B cell (primary cell): Measurements from ENCODE around the gene STX17. TPM values are rescaled to one million over a fixed set of nuclear protein-coding genes. Genes with fewer than 3 reads are reported as not detected.

ENCODE experiments used
- ATAC-seq: fragments of 200-7000 bp; cut with Tn5 transposase; one replicate; pipeline ENCODE4 v1.10.0; 2021; ENCODE audit warnings: low read depth, mild to moderate bottlenecking, moderate number of reproducible peaks, moderate library complexity
- CTCF ChIA-PET: fragments of 350-600 bp; sonication (Branson Sonifier 250); formaldehyde crosslinking; loops from one replicate; lab custom pipeline; 2021; ENCODE audit warnings: antibody characterized with exemption, inconsistent platforms; lab: Charles Lee
- POLR2A ChIA-PET: fragments of 350-600 bp; sonication (Branson Sonifier 250); formaldehyde crosslinking; loops from one replicate; lab custom pipeline; 2021; ENCODE audit warnings: antibody characterized with exemption; lab: Charles Lee
- DNase-seq: peaks from one replicate; pipeline ENCODE4 v3.0.0; 2013
- H2AFZ ChIP-seq: 2 replicates; pipeline ENCODE4 v1.6.1; 2012; ENCODE audit warnings: mild to moderate bottlenecking, low read depth, low read length; ENCODE audit not compliant: insufficient read depth, poor library complexity, severe bottlenecking
- H3K27ac ChIP-seq, 2 donors: 1 replicate in 1 of 2; 2 replicates in 1 of 2; pipeline ENCODE4 v1.5.1; 2012 to 2013; ENCODE audit warnings: low read length in 2 of 2, mild to moderate bottlenecking in 2 of 2, moderate library complexity in 1 of 2
- H3K27me3 ChIP-seq, 4 experiments: fragments of 200-600 bp in 1 of 4; sonication (generic) in 1 of 4; replicated peaks in 1 of 4; 1 replicate in 2 of 4; 2 replicates in 2 of 4; pipeline versions ENCODE4 v1.6.1 to v1.7.0; 2013 to 2016; ENCODE audit warnings: low read length in 3 of 4, mild to moderate bottlenecking in 2 of 4, mixed read lengths in 1 of 4, moderate library complexity in 1 of 4; ENCODE audit not compliant: insufficient read depth in 4 of 4, control insufficient read depth in 3 of 4; ENCODE audit errors: control extremely low read depth in 1 of 4
- H3K36me3 ChIP-seq, 2 experiments: replicated peaks in 1 of 2; 1 replicate in 1 of 2; 2 replicates in 1 of 2; pipeline versions ENCODE4 v1.6.1 to v1.7.1; 2013; ENCODE audit warnings: low read length in 1 of 2; ENCODE audit not compliant: insufficient read depth in 2 of 2, control insufficient read depth in 1 of 2; ENCODE audit errors: control extremely low read depth in 1 of 2, extremely low read depth in 1 of 2
- H3K4me1 ChIP-seq, 2 donors: fragments of 200-600 bp in 1 of 2; sonication (generic) in 1 of 2; 1 replicate in 1 of 2; 2 replicates in 1 of 2; pipeline versions ENCODE4 v1.5.1 to v1.6.1; 2013 to 2017; ENCODE audit warnings: low read length in 2 of 2; ENCODE audit not compliant: control insufficient read depth in 2 of 2, insufficient read depth in 2 of 2
- H3K4me2 ChIP-seq: replicated peaks from 2 replicates; pipeline ENCODE3; 2012; ENCODE audit warnings: mild to moderate bottlenecking, low read depth, low read length; ENCODE audit not compliant: poor library complexity, severe bottlenecking
- H3K4me3 ChIP-seq, 5 experiments: fragments of 200-600 bp in 1 of 5; sonication (generic) in 1 of 5; 1 replicate in 3 of 5; 2 replicates in 2 of 5; pipeline versions ENCODE4 v1.5.1 to v1.7.0; 2011 to 2016; ENCODE audit warnings: low read length in 4 of 5, mild to moderate bottlenecking in 4 of 5, low read depth in 2 of 5, control low read depth in 1 of 5, moderate library complexity in 1 of 5; ENCODE audit not compliant: insufficient read depth in 1 of 5; ENCODE audit errors: control extremely low read depth in 1 of 5, extremely low read depth in 1 of 5
- H3K79me2 ChIP-seq: fragments of 200-600 bp; sonication (generic); one replicate; pipeline ENCODE4 v1.6.0; 2016; ENCODE audit warnings: low read length; ENCODE audit not compliant: control insufficient read depth, insufficient read depth
- H3K9ac ChIP-seq: fragments of 200-600 bp; sonication (generic); 2 replicates; pipeline ENCODE4 v1.6.1; 2017; ENCODE audit warnings: mild to moderate bottlenecking, low read length, moderate library complexity
- H3K9me3 ChIP-seq, 3 donors: one replicate each; pipeline versions ENCODE4 v1.6.1 to v1.7.1; 2013; ENCODE audit warnings: low read length in 2 of 3; ENCODE audit not compliant: control insufficient read depth in 2 of 3, insufficient read depth in 1 of 3; ENCODE audit errors: control extremely low read depth in 1 of 3
- H4K20me1 ChIP-seq: 2 replicates; pipeline ENCODE4 v1.6.0; 2012; ENCODE audit warnings: mild to moderate bottlenecking, low read length; ENCODE audit not compliant: insufficient read depth, control insufficient read depth, poor library complexity, severe bottlenecking
- H3K27ac Mint-ChIP-seq: one replicate; pipeline ENCODE4 v1.8.0; 2021; ENCODE audit warnings: mixed read lengths
- H3K27me3 Mint-ChIP-seq: one replicate; pipeline ENCODE4 v1.8.0; 2021; ENCODE audit warnings: mixed read lengths
- H3K4me1 Mint-ChIP-seq: one replicate; pipeline ENCODE4 v1.8.0; 2021; ENCODE audit warnings: mixed read lengths
- H3K4me3 Mint-ChIP-seq: one replicate; pipeline ENCODE4 v1.8.0; 2021; ENCODE audit warnings: mixed read lengths
- H3K9me3 Mint-ChIP-seq: one replicate; pipeline ENCODE4 v1.8.0; 2022; ENCODE audit warnings: mixed read lengths; ENCODE audit not compliant: insufficient read depth
- CTCF ChIP-seq: fragments of 200-600 bp; IDR thresholded peaks from one replicate; pipeline ENCODE4 v1.8.0; 2022; ENCODE audit warnings: antibody characterized with exemption, mild to moderate bottlenecking
- EZH2 ChIP-seq: IDR thresholded peaks from 2 replicates; pipeline ENCODE4 v1.6.1; 2012; ENCODE audit warnings: borderline replicate concordance, low read depth, mild to moderate bottlenecking, moderate library complexity, low read length; ENCODE audit not compliant: insufficient read depth, poor library complexity, severe bottlenecking
- WGBS: methylation state at CpG from one replicate; pipeline ENCODE4 v1.1.5; 2013; ENCODE audit warnings: missing lambda C conversion rate; ENCODE audit not compliant: insufficient coverage; 5-methylcytosine and 5-hydroxymethylcytosine counted together
- intact Hi-C: fragments of 100-400 bp; cut with micrococcal nuclease; formaldehyde crosslinking; loops from one replicate; pipeline ENCODE4 v1.10.0; 2022
- polyA plus RNA-seq: library from polyadenylated mRNA; depleted of rRNA; stranded (reverse); fragments of >200 nt; gene quantifications from 2 replicates; pipeline ENCODE4 v1.2.3, GENCODE V29; 2012
- total RNA-seq, 2 donors: library from RNA; stranded (reverse); fragments of 120-200 nt in 1 of 2; gene quantifications; 1 replicate in 1 of 2; 2 replicates in 1 of 2; pipeline versions ENCODE4 v1.2.3 to v1.2.4, GENCODE V29; 2013 to 2022

The STX17 gene
- total and polyA plus RNA-seq, 2 donors (not counting 1 experiment from before 2014, with no cell fraction given), result 7.2 to 40.2 TPM

DNA sequence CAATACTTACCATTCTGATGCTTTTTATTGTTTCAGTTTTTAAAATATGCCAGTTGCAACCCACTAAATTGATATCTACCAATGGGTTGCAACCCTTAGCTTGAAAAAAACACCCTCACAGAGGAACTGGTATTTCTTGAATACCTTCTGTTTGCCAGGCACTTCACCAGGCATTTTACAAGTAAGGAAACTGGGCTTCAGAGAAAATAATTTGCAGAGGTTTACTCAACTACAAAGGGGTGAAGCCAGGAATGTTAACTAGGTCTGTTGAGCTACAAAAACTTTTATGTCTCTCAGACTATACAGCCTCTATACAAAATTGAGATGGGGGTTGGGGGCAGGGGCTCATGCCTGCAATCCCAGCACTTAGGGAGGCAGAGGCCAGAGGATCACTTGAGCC is 65.0 kb downstream of the STX17 start:
- DNase-seq (no peak), ATAC-seq (no peak)
- Histone ChIP-seq H3K9ac (no peak overlapping the region), H2AFZ (no peak overlapping the region), H3K9me3 (no peaks in the 10 kb centered on the region), H3K4me2 (no peak overlapping the region), H3K4me3 (no peak overlapping the region), H3K4me1 (no peaks in the 10 kb centered on the region), H3K79me2 (no peaks in the 10 kb centered on the region), H3K27ac (no peak overlapping the region), H3K36me3 (peaks cover 0 to 16% of the 10 kb centered on the region in 2 experiments), H3K27me3 (no peaks in the 10 kb centered on the region), H4K20me1 (no peaks in the 10 kb centered on the region)
- CTCF ChIA-PET, result interaction anchor here (0.7 kb wide), 1 partner anchor 43 kb away, joined by 5 read pairs; no protein-coding TSS in a partner anchor
- no peaks in the 10 kb centered on the region for H3K4me1 Mint-ChIP-seq
- POLR2A ChIA-PET, result no interaction called here
- no peak for TF ChIP-seq EZH2
- intact Hi-C loops, result no loop called here
- no peak overlapping the region for H3K4me3 Mint-ChIP-seq
- no peaks in the 10 kb centered on the region for H3K9me3 Mint-ChIP-seq
- H3K27me3 Mint-ChIP-seq, result no peaks in the 10 kb centered on the region
- H3K27ac Mint-ChIP-seq, result no peak overlapping the region

GRCh38 chr9:99973455-99973854 is 67.0 kb downstream of the STX17 start:
- Histone ChIP-seq H3K27ac (no peak overlapping the region), H3K27me3 (no peaks in the 10 kb centered on the region), H3K79me2 (no peaks in the 10 kb centered on the region), H3K4me2 (no peak overlapping the region), H3K4me1 (no peaks in the 10 kb centered on the region), H3K4me3 (no peak overlapping the region), H2AFZ (no peak overlapping the region), H3K9me3 (no peaks in the 10 kb centered on the region), H3K36me3 (peaks cover 2 to 15% of the 10 kb centered on the region in 2 experiments), H3K9ac (no peak overlapping the region), H4K20me1 (no peaks in the 10 kb centered on the region)
- Mint-ChIP-seq H3K9me3 (no peaks in the 10 kb centered on the region), H3K27me3 (no peaks in the 10 kb centered on the region), H3K27ac (no peak overlapping the region), H3K4me1 (no peaks in the 10 kb centered on the region), H3K4me3 (no peak overlapping the region)
- 100% methylated on average over 2 of the region's 3 CpGs for WGBS
- ChIA-PET CTCF (interaction anchor here (0.6 kb wide), 1 partner anchor 164 kb away, joined by 3 read pairs; no protein-coding TSS in a partner anchor), POLR2A (no interaction called here)
- no peak for ATAC-seq
- TF ChIP-seq CTCF (no peak), EZH2 (no peak)
- intact Hi-C loops, result no loop called here
- DNase-seq, result no peak
